ENCODE results near the gene MXD1. TPM values are rescaled to one million over a fixed set of nuclear protein-coding genes. Genes with fewer than 3 reads are reported as not detected.

MXD1 gene
- total RNA-seq (2022; extraction: Qiagen RNA extraction), result 1.5 to 2.3 TPM (median 2.2 TPM) in 5 replicates

GRCh38 chr2:69914950-69915945, at the start of gene MXD1:
Gene MXD1 (plus strand): TSS chr2:69915109. CDS start chr2:69915331, 222 bp downstream.

DNA sequence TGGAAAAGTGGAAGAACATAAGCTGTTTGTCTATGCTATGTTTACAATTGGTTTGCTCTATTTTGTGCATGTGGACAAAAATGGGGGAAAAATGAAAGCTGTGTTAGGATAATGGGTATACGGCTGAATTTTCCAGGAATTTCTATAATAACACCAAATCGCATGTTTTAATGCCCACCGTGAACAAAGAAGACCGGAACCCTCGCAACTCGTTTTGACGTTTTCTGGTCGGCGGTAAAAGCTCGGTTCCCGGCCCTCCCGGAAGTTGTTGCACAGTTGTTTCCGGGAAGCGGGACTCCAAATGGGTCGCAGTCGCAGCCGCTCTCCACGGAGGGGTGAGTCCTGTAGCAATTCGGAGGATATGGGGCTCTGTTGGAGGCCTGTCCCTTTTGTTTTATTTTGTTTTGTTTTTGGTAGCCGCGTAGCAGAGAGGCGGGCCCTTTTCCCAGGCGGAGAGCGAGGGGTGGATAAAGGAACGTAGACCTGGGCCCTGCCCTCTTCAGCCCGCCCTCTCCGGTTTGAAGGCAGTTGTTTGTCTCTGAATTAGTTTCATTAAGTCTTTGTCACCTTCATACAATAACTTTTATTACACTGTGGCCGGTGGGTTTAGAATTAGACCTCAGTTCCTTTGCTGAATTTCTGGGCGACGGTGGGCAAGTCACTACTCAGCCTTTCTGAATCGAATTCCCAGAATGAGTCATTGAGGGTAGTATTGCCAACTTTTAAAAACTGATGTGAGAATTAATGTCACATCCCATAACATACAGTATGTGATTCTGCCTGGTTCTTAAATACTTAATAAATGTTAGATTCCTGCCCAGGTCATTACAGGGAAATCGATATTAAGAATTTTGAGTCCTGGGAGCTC, 21.0 kb upstream of the MXD1 start, which contains the start of gene SNRNP27:
Gene SNRNP27 (plus strand): TSS at position 273 of the 868 bp plus-strand sequence. CDS start 29 bp downstream, at position 302.

DNA sequence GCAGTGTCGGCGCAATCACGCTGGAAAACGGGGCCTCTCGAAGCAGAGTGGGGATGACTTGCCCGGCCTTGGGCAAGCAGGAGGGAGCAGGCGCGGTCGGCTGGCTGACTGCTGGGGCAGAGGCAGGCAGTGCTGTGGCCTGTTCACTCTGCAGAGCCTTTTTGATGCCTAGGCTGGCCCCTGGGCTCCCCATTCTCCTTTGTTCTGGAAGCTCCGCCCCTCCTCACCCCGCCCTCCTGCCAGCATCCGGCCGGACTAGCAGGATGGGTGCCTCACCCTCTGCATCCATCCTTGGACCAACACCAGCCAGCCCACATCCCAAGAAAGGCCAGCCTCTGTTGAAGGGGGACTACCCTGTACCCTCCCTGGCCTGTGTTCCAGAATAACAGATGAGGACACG, 46.6 kb downstream of the MXD1 start, which contains the start of gene ASPRV1:
Gene ASPRV1 (minus strand): TSS at position 136 of the 400 bp plus-strand sequence. CDS start 195 bp downstream, outside the sequence.

Other genes starting within 250 kb of the MXD1 start
- 338 to 389 TPM (median 363 TPM) in 5 replicates for gene ANXA4, start 173.0 kb upstream of the MXD1 start, total RNA-seq (2022; extraction: Qiagen RNA extraction)
- 7.1 to 12.1 TPM (median 9.9 TPM) in 5 replicates for gene GMCL1, start 85.4 kb upstream of the MXD1 start, total RNA-seq (2022; extraction: Qiagen RNA extraction)
- 49.0 to 71.4 TPM (median 52.4 TPM) in 5 replicates for gene SNRNP27, start 21.2 kb upstream of the MXD1 start, total RNA-seq (2022; extraction: Qiagen RNA extraction)
- gene ASPRV1, start 46.5 kb downstream of the MXD1 start, total RNA-seq (2022; extraction: Qiagen RNA extraction), result 0.19 to 0.27 TPM (median 0.23 TPM) in 5 replicates
- 360 to 418 TPM (median 397 TPM) in 5 replicates for gene PCBP1, start 172.4 kb downstream of the MXD1 start, total RNA-seq (2022; extraction: Qiagen RNA extraction)